HG03175 (cell line): Measurements from ENCODE around the gene RIMS3.
A peak's percentile ranks its signal among the peaks of the same experiment; 100 is the strongest.
"Not testable (repeated sequence)": the region's sequence is repeated elsewhere in the genome, so short reads cannot be mapped to it uniquely, and the experiment has no call there.

Experiments used
- ATAC-seq: cut with Tn5 transposase; IDR thresholded peaks from one replicate; pipeline ENCODE4 v1.9.1; 2021; ENCODE audit warnings: mild to moderate bottlenecking, moderate library complexity; ENCODE audit not compliant: unreplicated experiment

RIMS3 gene

GRCh38 chr1:40665335-40666171 is at the start of gene RIMS3:
TSS of gene RIMS3 (minus strand) at chr1:40665682. CDS start at chr1:40641925, 23,757 bp downstream.
- ATAC-seq: peak; percentile 81

GRCh38 chr1:40712997-40713396 is 47.5 kb upstream of the RIMS3 start:
- no peak for ATAC-seq

- ATAC-seq: no peak
Measured at GRCh38 chr1:40712405-40712944, 47.0 kb upstream of the RIMS3 start.

- ATAC-seq: no peak
Measured at GRCh38 chr1:40711465-40712404, 46.3 kb upstream of the RIMS3 start.

- ATAC-seq: no peak
Measured at GRCh38 chr1:40710581-40711315, 45.3 kb upstream of the RIMS3 start.

GRCh38 chr1:40709802-40710278 is 44.4 kb upstream of the RIMS3 start:
- ATAC-seq: no peak

GRCh38 chr1:40709100-40709801 is 43.8 kb upstream of the RIMS3 start:
- peak; percentile 90 for ATAC-seq

GRCh38 chr1:40708750-40709099 is 43.2 kb upstream of the RIMS3 start:
- peak; percentile 76 for ATAC-seq

GRCh38 chr1:40706626-40707025 is 41.1 kb upstream of the RIMS3 start:
- ATAC-seq: no peak

GRCh38 chr1:40704817-40705733 is 39.6 kb upstream of the RIMS3 start:
- ATAC-seq: no peak

GRCh38 chr1:40703316-40703715 is 37.8 kb upstream of the RIMS3 start:
- ATAC-seq: no peak

- not testable (repeated sequence) for ATAC-seq
Measured at GRCh38 chr1:40702810-40703209, 37.3 kb upstream of the RIMS3 start.

GRCh38 chr1:40701684-40702083 is 36.2 kb upstream of the RIMS3 start:
- ATAC-seq: no peak

- peak; percentile 92 for ATAC-seq
Measured at GRCh38 chr1:40699787-40700186, 34.3 kb upstream of the RIMS3 start.

- ATAC-seq: no peak
Measured at GRCh38 chr1:40697436-40697835, 32.0 kb upstream of the RIMS3 start.

GRCh38 chr1:40696294-40696693 is 30.8 kb upstream of the RIMS3 start:
- no peak for ATAC-seq

- no peak for ATAC-seq
Measured at GRCh38 chr1:40694353-40694874, 28.9 kb upstream of the RIMS3 start.

- no peak for ATAC-seq
Measured at GRCh38 chr1:40693425-40693824, 27.9 kb upstream of the RIMS3 start.

GRCh38 chr1:40692429-40692895 is 27.0 kb upstream of the RIMS3 start:
- no peak for ATAC-seq
